ENCODE results near the gene FAM180B. TPM values are rescaled to one million over a fixed set of nuclear protein-coding genes. Genes with fewer than 3 reads are reported as not detected.

FAM180B gene
- polyA plus RNA-seq, 1 experiment: not detected

DNA sequence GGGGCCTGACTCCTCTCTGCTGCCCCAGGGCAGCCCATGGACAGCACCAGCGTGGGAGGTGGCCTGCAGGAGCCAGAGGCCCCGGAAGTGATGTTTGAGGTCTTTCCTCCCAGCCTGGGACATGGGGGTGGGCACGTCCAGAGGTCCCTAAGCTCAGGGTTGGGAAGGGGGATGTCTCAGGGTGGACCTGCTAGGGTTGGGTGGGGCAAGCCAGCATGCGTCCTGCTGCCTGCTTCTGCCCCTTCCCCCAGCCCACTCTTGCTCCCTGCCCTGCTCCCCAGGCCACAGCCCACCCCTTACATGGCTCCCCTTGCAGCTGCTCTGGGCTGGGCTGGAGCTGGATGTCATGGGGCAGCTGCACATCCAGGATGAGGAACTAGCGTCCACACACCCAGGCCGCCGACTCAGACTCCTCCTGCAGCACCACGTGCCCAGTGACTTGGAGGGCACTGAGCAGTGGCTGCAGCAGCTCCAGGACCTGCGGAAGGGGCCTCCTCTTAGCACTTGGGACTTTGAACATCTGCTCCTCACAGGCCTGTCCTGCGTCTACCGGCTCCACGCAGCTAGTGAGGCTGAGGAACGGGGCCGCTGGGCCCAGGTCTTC is 1.3 kb downstream of the FAM180B start:
- TF ChIP-seq, protein P1, sequence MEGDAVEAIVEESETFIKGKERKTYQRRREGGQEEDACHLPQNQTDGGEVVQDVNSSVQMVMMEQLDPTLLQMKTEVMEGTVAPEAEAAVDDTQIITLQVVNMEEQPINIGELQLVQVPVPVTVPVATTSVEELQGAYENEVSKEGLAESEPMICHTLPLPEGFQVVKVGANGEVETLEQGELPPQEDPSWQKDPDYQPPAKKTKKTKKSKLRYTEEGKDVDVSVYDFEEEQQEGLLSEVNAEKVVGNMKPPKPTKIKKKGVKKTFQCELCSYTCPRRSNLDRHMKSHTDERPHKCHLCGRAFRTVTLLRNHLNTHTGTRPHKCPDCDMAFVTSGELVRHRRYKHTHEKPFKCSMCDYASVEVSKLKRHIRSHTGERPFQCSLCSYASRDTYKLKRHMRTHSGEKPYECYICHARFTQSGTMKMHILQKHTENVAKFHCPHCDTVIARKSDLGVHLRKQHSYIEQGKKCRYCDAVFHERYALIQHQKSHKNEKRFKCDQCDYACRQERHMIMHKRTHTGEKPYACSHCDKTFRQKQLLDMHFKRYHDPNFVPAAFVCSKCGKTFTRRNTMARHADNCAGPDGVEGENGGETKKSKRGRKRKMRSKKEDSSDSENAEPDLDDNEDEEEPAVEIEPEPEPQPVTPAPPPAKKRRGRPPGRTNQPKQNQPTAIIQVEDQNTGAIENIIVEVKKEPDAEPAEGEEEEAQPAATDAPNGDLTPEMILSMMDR (IDR thresholded peaks at IDR 0.05; ENCODE audit: insufficient read depth, low read depth, low read length): no peak
- Histone ChIP-seq H3K27me3 (ENCODE audit: control insufficient read depth, insufficient read depth, low read length) (peaks cover 20% of the 10 kb centered on the region), H3K4me3 (ENCODE audit: low read depth, low read length) (no peak overlapping the region), H3K36me3 (ENCODE audit: control insufficient read depth, insufficient read depth, low read length) (peaks cover 6% of the 10 kb centered on the region)
- CTCF ChIA-PET: interaction anchor here (0.6 kb wide), 1 partner anchor 8 kb away, joined by 3 read pairs; no protein-coding TSS in a partner anchor
- POLR2A ChIA-PET: no interaction called here
- DNase-seq (ENCODE audit: low read depth): no peak

DNA sequence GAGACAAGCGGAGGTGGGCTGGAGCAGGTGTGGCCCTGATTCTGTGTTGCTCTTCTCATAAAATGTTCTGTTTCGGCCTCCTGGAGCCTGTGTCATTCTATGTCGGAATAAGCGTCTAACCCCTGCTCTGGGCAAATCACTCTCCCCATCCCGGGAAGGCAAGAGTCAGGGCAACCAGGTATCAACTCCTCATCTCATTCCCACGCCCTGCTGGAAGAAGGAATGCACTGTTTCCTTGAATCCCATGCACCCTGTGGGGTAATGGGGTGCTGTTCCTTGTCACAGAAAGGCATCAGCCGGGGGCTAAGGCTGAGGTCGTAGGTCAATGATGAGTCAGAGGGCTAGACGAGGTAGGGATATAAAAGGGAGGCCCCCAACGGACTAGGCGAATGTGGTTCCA is 2.6 kb downstream of the FAM180B start:
- POLR2A ChIA-PET: no interaction called here

DNA sequence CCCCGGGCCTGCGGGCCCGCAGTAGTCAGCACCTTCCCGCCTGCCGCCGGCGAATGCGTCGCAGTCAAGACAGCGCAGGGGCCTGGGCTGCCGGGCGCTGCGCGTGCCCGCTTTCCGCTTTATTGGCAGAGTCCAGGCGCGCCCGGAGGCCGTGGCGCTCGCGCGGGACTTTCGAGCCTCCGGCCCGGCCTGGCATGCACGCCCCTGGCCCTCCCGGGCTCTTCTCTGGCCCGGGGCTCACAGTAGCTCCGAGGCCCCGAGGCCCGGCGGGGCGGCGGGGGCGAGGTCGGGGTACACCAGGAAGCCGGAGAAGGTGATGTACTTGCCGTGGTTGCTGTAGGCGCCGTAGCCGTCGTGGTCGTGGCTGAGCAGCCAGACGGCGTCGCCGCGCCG is 3.1 kb downstream of the FAM180B start:
- DNase-seq (ENCODE audit: low read depth): no peak
- H3K4me3 ChIP-seq (ENCODE audit: low read depth, low read length): peak overlapping the region; percentile 0; the same call in 1 of the 2 replicates
- H3K27me3 ChIP-seq (ENCODE audit: control insufficient read depth, insufficient read depth, low read length): peaks cover 35% of the 10 kb centered on the region
- TF ChIP-seq, protein P1 (IDR thresholded peaks at IDR 0.05; ENCODE audit: insufficient read depth, low read depth, low read length): no peak
- H3K36me3 ChIP-seq (ENCODE audit: control insufficient read depth, insufficient read depth, low read length): no peaks in the 10 kb centered on the region
- CTCF ChIA-PET: no interaction called here
- POLR2A ChIA-PET: no interaction called here

More for the DNA sequence above, 2.6 kb downstream of the FAM180B start:
- TF ChIP-seq, protein P1 (IDR thresholded peaks at IDR 0.05; ENCODE audit: insufficient read depth, low read depth, low read length): no peak
- DNase-seq (ENCODE audit: low read depth): no peak
- Histone ChIP-seq H3K27me3 (ENCODE audit: control insufficient read depth, insufficient read depth, low read length) (peaks cover 31% of the 10 kb centered on the region), H3K36me3 (ENCODE audit: control insufficient read depth, insufficient read depth, low read length) (no peaks in the 10 kb centered on the region; the same call in 1 of the 2 replicates), H3K4me3 (ENCODE audit: low read depth, low read length) (no peak overlapping the region)
- CTCF ChIA-PET: no interaction called here

DNA sequence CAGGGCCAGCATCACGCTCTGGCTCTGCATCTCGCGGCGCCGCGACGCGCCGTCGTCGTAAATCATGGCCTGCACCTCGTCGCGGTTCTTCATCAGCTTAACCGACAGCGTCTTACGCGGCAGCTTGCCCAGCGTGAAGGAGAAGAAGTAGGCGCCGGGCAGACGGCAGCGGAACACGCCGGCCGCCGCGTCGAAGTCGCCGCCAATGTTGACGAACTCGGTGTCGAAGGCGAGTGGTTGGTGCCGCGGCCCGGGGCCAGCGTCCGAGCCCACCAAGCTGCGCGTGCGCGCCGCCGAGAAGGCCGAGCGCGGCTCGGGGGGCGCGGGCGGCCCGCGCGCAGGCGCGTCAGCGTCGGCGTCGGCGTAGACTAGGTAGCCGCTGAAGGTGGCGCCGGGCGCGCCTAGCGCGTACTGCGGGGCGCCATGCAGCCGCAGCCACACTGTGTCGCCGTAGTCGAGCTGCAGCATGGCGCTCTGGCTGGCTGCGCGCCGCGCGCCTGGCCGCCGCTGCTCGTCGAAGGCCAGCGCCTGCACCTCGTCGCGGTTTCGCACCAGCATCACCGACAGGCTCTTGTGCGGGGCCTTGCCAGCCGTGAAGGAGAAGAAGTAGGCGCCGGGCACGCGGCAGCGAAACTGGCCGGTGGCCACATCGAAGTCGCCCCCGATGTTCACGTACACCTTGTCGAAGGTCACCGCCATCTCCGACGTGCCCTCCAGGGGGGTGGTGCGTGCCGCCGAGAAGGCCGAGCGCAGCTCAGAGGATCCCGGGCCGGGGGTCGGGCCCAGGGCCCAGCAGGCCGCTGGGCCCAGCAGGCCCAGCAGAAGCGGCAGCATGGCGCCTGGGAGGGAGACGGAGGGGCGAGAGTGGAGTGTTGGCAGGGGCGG is 3.7 kb downstream of the FAM180B start:
- no peak for DNase-seq (ENCODE audit: low read depth)
- ChIA-PET CTCF (no interaction called here), POLR2A (no interaction called here)
- peak overlapping the region; percentile 0; the same call in 1 of the 2 replicates for H3K4me3 ChIP-seq (ENCODE audit: low read depth, low read length)
- TF ChIP-seq, protein P1 (IDR thresholded peaks at IDR 0.05; ENCODE audit: insufficient read depth, low read depth, low read length): no peak
- H3K27me3 ChIP-seq (ENCODE audit: control insufficient read depth, insufficient read depth, low read length): peaks cover 41% of the 10 kb centered on the region
- no peaks in the 10 kb centered on the region for H3K36me3 ChIP-seq (ENCODE audit: control insufficient read depth, insufficient read depth, low read length)

DNA sequence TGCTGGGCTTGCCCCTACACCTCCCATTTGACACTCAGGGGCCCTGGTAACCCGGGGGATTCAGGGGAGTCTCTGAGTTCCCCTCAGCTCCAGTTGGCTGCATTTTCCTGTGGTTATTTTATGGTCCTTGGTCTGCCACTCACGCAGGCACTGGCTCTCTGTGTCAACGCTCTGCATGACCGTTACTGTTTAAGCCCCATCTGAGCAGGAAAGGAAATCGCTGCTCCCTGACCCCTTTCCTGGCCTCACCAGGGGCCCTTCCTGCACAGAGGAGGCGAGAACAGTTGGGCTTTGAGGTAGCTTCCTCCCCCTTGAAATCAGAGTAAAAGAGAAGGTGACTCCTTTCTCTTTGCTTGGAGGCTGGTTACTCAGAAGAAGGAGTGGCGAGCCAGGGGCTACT is 5.3 kb downstream of the FAM180B start:
- POLR2A ChIA-PET: interaction anchor here (0.7 kb wide), 1 partner anchor 104 kb away, joined by 11 read pairs; no protein-coding TSS in a partner anchor
- CTCF ChIA-PET: interaction anchor here (0.7 to 2.0 kb wide), 3 partner anchors 10 to 25 kb away, joined by 3 to 7 read pairs (median 5); no protein-coding TSS in a partner anchor

More for the DNA sequence above, 5.3 kb downstream of the FAM180B start:
- Histone ChIP-seq H3K27me3 (ENCODE audit: control insufficient read depth, insufficient read depth, low read length) (peaks cover 45% of the 10 kb centered on the region), H3K36me3 (ENCODE audit: control insufficient read depth, insufficient read depth, low read length) (no peaks in the 10 kb centered on the region), H3K4me3 (ENCODE audit: low read depth, low read length) (no peak overlapping the region)
- no peak for DNase-seq (ENCODE audit: low read depth)
- TF ChIP-seq, protein P1 (IDR thresholded peaks at IDR 0.05; ENCODE audit: insufficient read depth, low read depth, low read length): no peak

Measured in BJ (cell line).